NCI-H1436 treated with DMSO at 0.1 percent for 48 hours (cell line): Measurements from ENCODE around the gene MBD3L3.
"Not testable (repeated sequence)": the region's sequence is repeated elsewhere in the genome, so short reads cannot be mapped to it uniquely, and the experiment has no call there.

ENCODE experiments used
- DNase-seq: peaks from one replicate; lab custom pipeline; 2025; lab: John Stamatoyannopoulos, UW

MBD3L3 gene

GRCh38 chr19:7058576-7058975 is at the start of gene MBD3L3:
Gene MBD3L3, minus strand, starts transcription at chr19:7058676. Its CDS starts 71 bp downstream, at chr19:7058605.
- DNase-seq, result not testable (repeated sequence)

DNA sequence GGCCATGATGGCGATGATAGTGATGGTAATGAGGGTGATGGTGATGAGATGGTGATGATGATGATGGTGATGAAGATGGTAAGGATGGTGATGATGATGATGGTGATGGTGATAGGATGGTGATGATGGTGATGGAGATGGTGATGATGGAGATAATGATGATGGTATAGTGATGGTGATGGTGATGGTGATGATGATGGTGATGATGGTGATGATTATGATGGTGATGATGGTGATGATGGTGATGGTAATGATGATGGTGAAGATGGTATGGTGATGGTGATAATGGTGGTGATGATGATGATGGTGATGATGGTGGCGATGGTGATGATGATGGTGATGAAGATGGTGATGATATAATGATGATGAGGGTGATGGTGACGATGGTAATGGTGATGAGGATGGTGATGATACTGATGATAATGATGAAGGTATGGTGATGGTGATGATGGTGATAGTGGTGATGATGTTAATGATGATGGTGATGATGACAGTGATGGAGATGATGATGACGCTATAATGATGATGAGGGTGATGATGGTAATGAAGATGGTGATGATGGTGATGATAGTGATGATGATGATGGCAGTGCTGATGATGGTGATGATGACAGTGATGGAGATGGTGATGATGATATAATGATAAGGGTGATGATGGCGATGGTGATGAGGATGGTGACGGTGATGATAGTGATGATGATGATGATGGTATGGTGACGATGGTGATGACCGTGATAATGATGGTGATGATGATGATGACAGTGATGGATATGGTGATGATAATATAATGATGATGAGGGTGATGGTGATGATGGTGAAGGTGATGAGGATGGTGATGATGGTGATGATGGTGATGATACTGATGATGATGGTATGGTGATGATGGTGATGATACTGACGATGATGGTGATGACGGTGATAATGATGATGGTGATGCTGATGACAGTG is 48.5 kb upstream of the MBD3L3 start:
- DNase-seq, result no peak

DNA sequence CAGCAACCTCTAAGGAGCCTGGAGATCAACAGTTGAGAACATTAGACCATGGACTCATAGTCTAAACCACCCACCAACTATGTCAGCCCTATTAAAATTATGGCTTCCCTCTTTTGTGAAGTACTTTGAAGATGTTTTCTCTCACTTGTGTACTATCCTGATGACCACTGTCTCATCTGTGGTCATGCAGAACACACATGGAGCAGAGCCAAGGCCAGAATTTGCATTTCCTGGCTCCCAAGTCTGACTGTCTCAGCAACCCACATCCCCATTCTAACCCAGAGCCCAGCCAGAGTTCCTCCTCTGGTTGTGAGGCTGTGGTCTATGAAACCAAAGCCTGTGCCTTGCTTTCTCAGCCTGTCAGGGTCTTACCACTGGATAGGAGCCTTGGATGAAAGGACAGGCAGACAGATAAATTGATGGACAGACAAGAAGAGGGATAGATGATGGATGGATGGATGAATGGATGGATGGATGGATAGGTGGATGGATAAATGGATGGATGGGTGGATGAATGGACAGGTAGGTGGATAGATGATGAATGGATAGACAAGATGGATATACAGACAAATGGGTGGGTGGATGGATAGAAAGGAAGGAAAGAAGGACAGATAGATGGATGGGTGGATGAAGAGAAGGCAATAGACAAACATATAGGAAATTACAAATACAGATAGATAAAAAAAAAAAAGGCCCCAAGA is 46.4 kb upstream of the MBD3L3 start:
- DNase-seq, result no peak

DNA sequence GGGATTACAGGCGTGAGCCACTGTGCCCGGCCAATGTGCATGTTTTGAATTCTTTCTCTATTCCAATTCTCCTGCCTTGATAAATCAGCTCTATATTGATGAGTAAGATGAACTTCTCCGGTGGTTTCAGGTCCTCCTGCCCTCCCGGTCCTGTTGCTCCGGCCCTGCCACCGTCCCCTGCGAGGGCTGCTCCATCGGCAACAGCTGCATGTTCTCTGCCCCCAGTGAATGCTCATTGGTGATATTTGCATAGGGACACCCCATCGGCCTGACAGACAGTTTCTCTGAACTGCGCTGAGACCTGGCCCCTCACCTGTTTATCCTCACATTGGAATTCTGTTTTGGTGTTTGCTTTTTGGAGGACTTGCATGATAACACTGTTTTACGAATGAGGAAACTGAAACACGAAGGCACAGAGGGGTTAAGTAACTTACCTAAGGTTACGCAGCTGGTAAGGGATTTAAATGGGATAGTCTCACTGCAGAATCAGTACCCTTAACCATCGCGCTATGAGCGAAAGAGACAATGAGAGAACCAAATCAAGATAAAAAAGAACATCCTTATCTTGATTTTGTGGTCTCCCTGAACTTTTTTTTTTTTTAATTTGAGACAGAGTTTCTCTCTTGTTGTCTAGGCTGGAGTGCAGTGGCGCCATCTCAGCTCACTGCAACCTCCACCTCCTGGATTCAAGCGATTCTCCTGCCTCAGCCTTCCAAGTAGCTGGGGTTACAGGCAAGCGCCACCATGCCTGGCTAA is 43.2 kb upstream of the MBD3L3 start:
- no peak for DNase-seq

GRCh38 chr19:7099597-7099921 is 41.1 kb upstream of the MBD3L3 start:
- DNase-seq, result no peak

- DNase-seq, result peak; percentile 65
These were observed 40.5 kb upstream of the MBD3L3 start for GRCh38 chr19:7098701-7099596.

DNA sequence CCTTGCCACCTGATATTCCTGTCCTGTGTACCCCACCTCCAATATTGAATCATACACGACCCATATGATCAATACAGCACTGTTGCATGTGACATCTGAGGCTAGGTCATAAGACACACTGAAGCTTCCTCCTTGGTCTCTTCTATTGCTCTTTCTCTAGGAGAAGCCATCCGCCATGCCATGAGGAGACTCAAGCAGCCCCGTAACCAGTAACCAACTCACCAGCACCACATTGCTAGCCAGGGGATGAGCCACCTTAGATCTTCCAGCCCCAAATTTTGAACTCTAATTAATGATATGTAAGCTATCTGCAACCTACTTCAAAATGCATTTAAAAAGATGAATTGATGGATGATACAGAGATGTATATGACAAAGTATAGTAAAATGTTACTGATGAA is 39.6 kb upstream of the MBD3L3 start:
- no peak for DNase-seq

- DNase-seq, result no peak
These were observed 30.5 kb upstream of the MBD3L3 start for GRCh38 chr19:7088999-7089398.

DNA sequence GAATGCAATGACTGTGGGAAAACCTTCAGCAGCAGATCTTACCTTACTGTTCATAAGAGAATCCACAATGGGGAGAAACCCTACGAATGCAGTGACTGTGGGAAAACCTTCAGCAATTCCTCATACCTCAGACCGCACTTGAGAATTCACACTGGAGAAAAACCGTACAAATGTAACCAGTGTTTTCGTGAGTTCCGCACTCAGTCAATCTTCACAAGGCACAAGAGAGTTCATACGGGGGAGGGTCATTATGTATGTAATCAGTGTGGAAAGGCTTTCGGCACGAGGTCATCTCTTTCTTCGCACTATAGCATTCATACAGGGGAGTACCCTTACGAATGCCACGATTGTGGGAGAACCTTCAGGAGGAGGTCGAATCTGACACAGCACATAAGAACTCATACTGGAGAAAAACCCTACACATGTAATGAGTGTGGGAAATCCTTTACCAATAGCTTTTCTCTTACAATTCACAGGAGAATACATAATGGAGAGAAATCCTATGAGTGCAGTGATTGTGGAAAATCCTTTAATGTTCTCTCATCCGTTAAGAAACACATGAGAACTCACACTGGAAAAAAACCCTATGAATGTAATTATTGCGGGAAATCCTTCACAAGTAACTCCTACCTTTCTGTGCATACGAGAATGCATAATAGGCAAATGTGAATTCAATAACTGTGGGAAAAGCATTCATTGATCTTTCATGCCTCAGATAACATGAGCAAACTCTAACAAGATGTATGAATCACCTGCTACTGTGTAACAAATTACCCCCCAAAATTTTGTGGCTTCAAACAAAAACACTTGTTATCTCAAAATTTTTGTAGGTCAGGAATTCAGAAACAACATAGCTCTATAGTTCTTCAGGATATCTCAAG is 24.8 kb upstream of the MBD3L3 start:
- DNase-seq, result no peak

DNA sequence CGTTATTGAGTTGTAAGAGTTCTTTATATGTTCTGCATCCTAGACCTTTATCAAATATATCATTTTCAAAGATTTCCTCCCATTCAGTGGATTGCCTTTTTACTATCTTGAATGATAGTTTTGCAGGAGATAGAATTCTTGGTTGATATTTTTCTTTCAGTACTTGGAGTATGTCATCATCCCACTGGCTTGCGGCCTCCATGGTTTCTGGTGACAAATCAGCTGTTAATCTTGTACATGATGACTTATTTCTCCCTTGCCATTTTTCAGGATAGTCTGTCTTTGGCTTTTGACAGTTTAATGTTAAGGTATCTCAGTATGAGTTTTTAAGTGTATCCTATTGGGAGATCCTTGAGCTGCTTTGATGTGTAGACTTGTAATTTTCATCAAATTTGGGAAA is 19.5 kb upstream of the MBD3L3 start:
- no peak for DNase-seq

DNA sequence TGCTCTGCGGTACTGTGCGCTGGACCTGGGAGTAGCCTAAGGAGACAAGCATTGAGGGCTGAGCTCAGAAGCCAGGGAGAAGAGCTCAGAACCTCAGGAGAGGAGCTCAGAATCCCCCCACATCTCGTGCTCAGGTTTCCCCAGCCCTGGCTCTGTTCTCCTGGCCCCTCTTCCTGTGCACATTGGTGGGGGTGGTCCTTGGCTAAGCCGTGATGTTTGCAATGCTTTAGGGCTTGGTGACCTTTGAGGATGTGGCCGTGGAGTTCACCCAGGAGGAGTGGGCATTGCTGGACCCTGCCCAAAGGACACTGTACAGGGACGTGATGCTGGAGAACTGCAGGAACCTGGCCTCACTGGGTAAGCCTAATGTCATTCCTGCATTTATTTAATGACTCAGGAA is 17.7 kb upstream of the MBD3L3 start:
- DNase-seq, result no peak

DNA sequence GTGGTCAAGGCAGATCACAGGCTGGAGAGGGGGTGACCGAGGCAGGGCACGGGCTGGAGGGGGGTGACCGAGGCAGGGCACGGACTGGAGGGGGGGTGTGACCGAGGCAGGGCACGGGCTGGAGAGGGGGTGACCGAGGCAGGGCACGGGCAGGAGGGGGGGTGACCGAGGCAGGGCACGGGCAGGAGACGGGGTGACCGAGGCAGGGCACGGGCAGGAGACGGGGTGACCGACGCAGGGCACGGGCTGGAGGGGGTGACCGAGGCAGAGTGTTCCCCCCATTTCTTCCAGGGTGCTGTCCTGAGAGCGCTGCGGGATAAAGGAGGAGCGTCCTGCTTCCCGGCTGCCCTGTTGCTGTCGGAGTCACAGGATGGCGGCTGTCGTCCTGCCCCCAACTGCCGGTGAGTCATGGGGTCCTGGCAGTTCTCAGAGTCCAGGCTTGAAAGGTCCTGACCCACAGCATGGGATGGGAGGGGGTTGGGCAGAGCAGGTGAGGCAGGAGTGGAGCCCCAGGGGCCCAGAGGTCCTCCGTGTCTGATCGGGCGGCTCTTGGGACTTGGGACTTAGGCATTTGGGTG is 16.3 kb upstream of the MBD3L3 start:
- no peak for DNase-seq

GRCh38 chr19:7072541-7072940 is 14.1 kb upstream of the MBD3L3 start:
- DNase-seq, result no peak

- no peak for DNase-seq
These were observed 11.4 kb upstream of the MBD3L3 start for GRCh38 chr19:7069904-7070226.

DNA sequence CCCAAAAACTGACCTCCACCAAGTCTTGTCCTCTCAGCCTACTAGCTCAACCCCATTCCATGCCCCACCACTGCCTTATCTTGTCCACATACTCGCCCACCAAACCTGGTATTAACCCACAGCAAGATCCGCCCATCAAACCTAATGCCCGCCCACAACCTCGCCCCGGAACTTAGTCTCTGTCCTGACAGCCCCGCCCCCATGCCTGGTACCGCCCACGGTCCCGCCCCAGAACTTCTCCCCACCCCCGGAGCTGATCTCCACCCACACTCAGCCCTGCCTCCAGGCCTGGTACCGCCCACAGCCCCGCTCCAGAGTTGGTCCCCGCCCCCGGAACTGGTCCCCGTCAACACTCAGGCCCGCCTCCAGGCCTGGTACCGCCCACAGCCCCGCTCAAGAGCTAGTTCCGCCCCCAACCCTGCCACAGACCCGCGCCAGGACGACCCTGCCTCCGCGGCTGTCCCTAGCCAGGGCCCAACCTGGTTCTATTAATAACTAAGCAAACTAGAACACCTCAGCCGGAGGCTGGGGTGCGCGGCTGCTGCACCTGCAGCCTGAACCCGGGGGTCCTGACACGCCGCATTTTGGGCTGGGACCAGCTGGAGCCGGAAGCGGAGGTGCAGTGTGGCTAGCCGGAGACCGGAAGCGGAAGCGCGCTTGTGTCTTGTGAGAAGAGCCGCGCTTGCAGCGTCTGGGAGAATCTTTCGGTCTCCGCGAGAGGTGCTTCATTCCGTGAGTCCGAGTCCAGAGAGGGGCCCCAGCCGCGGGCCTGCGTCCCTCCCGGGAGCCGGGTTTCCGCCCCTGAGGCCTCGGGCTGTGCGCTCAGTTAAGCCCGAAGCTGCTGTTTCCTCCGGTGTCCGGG is 10.8 kb upstream of the MBD3L3 start, which contains the start of gene ZNF557:
Gene ZNF557 (plus strand): TSS at position 662 of the 862 bp plus-strand sequence. CDS start 5,372 bp downstream, outside the sequence.
- DNase-seq, result peak; percentile 66

GRCh38 chr19:7068599-7068998 is 10.1 kb upstream of the MBD3L3 start:
- no peak for DNase-seq

DNA sequence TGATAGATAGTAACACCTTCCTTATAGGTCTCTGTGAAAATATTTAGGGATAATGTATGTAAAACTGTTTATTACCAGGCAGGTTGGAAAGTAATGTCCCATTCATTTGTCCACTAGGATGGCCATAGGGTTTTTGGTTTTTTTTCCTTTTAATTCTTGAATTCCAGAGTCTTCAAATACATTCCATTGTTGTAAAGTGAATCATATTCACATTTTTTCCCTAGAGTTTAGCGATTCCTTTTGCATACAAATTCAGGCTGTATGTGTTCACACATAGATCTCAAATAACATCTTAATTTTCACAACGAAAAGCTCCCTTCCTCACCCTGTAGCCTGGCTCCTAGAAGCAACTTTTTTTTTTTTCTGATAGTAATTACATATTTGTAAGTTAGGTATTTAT is 9.2 kb upstream of the MBD3L3 start:
- DNase-seq, result no peak

- DNase-seq, result not testable (repeated sequence)
These were observed 8.6 kb upstream of the MBD3L3 start for GRCh38 chr19:7067122-7067521.

DNA sequence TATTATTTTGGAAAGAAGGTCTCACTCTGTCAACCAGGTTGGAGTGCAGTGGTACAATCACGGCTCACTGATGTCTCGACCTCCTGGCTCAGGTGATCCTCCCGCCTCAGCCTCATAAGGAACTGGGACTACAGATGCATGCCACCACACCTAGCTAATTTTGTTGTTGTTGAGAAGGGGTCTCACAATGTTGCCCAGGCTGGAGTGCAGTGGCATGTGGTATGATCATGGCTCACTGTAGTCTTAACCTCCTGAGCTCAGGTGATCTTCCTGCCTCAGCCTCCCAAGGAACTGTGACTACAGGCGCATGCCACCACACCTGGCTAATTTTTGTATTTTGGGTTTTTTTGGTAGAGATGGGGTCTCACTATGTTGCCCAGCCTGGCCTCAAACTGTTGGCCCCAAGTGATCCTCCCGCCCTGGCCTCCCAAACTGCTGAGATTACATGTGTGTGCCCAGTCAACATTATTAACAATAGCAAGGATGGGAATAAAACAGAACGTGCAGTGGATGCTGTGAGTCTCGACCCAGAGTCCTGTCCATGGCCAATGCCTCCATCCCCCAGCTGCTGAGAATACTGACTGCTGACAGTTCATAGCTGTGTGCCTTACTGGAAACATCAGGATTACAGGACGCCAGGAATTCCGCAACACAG is 5.4 kb upstream of the MBD3L3 start:
- DNase-seq, result no peak
